Right atrium auricular region (tissue), 2 donors: ENCODE data around the gene RHO. TPM values are rescaled to one million over a fixed set of nuclear protein-coding genes. Genes with fewer than 3 reads are reported as not detected.
A peak's percentile ranks its signal among the peaks of the same experiment; 100 is the strongest.

Experiments
- DNase-seq: peaks from one replicate; pipeline ENCODE4 v3.0.0-alpha.2; 2019; ENCODE audit warnings: low spot score
- H3K27ac ChIP-seq, 2 donors: fragments of 200-600 bp; sonication (generic); 1 replicate in 1 of 2; 2 replicates in 1 of 2; pipeline ENCODE4 v1.5.1; 2016 to 2019
- H3K27me3 ChIP-seq, 2 donors: fragments of 200-600 bp; sonication (generic); one replicate each; pipeline versions ENCODE4 v1.5.1 to v1.6.0; 2017 to 2019
- H3K36me3 ChIP-seq: fragments of 200-600 bp; sonication (generic); one replicate; pipeline ENCODE4 v1.5.1; 2016
- H3K4me1 ChIP-seq, 2 donors: fragments of 200-600 bp; sonication (generic); one replicate each; pipeline versions ENCODE4 v1.5.1 to v1.6.0; 2017 to 2019
- H3K4me3 ChIP-seq, 2 donors: fragments of 200-600 bp; sonication (generic); 1 replicate in 1 of 2; 2 replicates in 1 of 2; pipeline ENCODE4 v1.5.1; 2017 to 2019; ENCODE audit warnings: mild to moderate bottlenecking in 1 of 2, moderate library complexity in 1 of 2
- H3K9me3 ChIP-seq, 2 donors: fragments of 200-600 bp; sonication (generic); one replicate each; pipeline ENCODE4 v1.5.1; 2019
- total RNA-seq, 2 donors: library from RNA; depleted of rRNA; stranded (reverse); fragments of >200 nt; gene quantifications; one replicate each; pipeline ENCODE4 v1.1.0, GENCODE V29; 2016
- TF ChIP-seq, protein P1 (sequence below), 2 donors: fragments of 200-600 bp; sonication (generic); IDR thresholded peaks; one replicate each; pipeline ENCODE4 v1.5.1; 2019; ENCODE audit warnings: antibody characterized with exemption in 2 of 2

The RHO gene
- total RNA-seq, 2 donors from 2014 or later, result not detected

GRCh38 chr3:129576514-129577352 lies 48.3 kb downstream of the RHO start:
- TF ChIP-seq, protein P1, sequence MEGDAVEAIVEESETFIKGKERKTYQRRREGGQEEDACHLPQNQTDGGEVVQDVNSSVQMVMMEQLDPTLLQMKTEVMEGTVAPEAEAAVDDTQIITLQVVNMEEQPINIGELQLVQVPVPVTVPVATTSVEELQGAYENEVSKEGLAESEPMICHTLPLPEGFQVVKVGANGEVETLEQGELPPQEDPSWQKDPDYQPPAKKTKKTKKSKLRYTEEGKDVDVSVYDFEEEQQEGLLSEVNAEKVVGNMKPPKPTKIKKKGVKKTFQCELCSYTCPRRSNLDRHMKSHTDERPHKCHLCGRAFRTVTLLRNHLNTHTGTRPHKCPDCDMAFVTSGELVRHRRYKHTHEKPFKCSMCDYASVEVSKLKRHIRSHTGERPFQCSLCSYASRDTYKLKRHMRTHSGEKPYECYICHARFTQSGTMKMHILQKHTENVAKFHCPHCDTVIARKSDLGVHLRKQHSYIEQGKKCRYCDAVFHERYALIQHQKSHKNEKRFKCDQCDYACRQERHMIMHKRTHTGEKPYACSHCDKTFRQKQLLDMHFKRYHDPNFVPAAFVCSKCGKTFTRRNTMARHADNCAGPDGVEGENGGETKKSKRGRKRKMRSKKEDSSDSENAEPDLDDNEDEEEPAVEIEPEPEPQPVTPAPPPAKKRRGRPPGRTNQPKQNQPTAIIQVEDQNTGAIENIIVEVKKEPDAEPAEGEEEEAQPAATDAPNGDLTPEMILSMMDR (IDR thresholded peaks at IDR 0.05), result no peak
- Histone ChIP-seq H3K27me3 (no peaks in the 10 kb centered on the region), H3K36me3 (peaks cover 34% of the 10 kb centered on the region), H3K27ac (peak overlapping the region; percentile 56 to 59), H3K4me3 (no peak overlapping the region), H3K4me1 (peaks cover 0 to 33% of the 10 kb centered on the region in 2 donors), H3K9me3 (no peaks in the 10 kb centered on the region)
- no peak for DNase-seq

DNA sequence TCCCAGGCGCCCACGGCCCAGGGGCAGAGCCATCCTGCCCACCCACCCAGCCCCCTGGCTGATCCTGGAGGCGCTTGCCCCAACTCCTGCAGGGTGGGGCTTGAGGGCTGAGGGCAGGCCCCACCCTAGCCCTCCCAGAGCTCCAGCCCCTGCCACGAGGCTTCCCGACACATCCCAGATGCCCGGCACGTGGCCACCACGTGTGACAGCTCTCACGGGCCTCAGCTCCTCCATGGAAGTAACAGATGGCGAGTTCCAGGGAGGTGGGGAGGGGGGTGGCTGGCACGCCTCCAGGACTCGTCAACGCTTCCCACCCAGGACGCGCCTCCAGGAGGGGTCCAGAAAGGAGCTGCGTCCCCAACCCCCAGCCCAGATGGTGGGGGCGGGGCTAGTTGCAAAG lies 48.9 kb downstream of the RHO start:
- no peak overlapping the region for H3K4me3 ChIP-seq
- H3K27ac ChIP-seq, result peak overlapping the region; percentile 56 to 59
- peaks cover 0 to 33% of the 10 kb centered on the region in 2 donors for H3K4me1 ChIP-seq
- no peaks in the 10 kb centered on the region for H3K27me3 ChIP-seq
- TF ChIP-seq, protein P1 (IDR thresholded peaks at IDR 0.05), result no peak
- H3K36me3 ChIP-seq, result peaks cover 40% of the 10 kb centered on the region
- no peak for DNase-seq
- no peaks in the 10 kb centered on the region for H3K9me3 ChIP-seq

DNA sequence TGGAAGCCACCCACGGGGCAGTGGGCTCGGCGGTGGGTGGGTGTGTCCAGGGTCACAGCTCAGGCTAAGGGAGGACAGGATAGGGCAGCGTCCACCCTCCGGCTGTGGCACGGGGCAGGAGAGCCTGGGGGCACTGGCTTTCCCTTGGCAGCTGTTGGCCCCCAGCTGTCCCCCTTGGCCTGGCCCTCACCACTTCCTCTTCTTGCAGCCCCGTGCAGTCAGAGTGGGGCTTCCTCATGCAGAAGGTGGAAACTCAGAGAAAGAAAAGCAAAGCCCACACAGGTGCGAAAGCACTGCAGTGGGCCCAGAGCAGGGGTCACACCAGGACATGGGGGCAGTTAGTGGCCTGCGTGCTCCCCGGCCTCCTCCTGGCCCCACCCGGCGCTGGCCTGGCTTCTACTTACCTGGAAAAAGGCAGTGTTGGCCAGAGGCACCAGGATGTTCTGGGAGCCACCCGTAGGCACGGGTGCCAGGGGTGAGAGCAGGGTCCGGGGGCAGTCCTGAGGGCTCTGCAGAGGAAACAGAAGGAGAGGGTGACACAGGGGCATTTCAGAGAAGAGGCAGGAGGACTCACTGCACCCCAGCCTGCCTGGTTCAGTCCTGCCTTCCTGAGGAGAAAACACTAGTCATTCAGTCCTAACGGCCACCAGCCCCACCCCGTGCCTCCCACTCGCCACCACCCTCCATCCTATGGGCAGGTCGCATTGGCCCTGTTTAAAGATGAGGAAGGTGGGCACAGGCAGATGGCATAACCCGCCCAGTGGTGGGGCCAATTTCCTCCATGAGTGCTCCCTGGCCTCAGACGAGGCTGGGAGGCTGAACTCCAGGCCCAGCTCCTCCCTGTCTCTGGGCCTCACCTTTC lies 49.7 kb downstream of the RHO start:
- H3K4me1 ChIP-seq, result peaks cover 0 to 33% of the 10 kb centered on the region in 2 donors
- H3K27me3 ChIP-seq, result no peaks in the 10 kb centered on the region
- no peak overlapping the region for H3K4me3 ChIP-seq
- H3K27ac ChIP-seq, result peak overlapping the region; percentile 56 to 59
- TF ChIP-seq, protein P1 (IDR thresholded peaks at IDR 0.05), result no peak
- H3K9me3 ChIP-seq, result no peaks in the 10 kb centered on the region
- peaks cover 43% of the 10 kb centered on the region for H3K36me3 ChIP-seq
- no peak for DNase-seq

DNA sequence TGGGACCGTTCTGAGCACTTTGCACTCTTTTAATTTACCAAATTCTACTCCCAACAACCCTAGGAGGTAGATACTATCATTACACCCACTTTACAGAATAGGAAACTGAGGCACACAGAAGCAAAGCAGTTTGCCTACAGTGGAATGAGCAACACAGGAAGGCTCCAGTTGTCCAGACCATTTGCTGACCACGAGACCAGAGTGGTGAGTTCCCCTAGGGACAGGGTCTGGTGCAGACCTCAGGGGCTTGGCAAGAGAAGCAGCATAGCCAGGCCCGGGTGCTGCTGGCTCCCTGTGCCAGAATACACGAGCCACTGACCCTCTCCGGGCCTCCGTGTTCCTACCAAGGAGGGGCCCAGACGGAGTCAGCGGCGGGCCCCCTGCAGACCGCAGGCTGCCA lies 51.6 kb downstream of the RHO start:
- TF ChIP-seq, protein P1 (IDR thresholded peaks at IDR 0.05), result no peak
- Histone ChIP-seq H3K27ac (no peak overlapping the region), H3K36me3 (peaks cover 38% of the 10 kb centered on the region), H3K4me1 (peaks cover 0 to 33% of the 10 kb centered on the region in 2 donors), H3K27me3 (no peaks in the 10 kb centered on the region), H3K9me3 (no peaks in the 10 kb centered on the region), H3K4me3 (no peak overlapping the region)
- no peak for DNase-seq

DNA sequence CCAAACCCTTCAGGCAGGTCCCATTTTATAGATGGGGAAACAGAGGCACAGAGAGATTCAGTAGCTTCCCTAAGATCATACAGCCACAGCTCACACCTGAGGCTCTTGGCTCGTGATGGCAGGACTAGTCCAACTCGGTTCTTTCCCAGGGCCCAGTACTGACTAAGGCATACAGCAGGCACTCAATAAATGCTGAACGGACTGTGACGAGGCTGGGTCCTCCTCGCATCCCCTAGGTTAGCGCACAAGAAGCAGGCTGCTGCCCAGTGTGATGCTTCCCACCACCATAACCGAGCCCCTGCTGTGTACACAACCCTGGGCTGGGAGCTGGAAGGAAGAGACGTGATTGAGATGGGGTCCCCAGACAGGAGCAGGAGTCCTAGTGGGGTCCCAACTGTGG lies 53.2 kb downstream of the RHO start:
- H3K4me1 ChIP-seq, result peaks cover 0 to 28% of the 10 kb centered on the region in 2 donors
- H3K27ac ChIP-seq, result no peak overlapping the region
- H3K27me3 ChIP-seq, result no peaks in the 10 kb centered on the region
- peaks cover 54% of the 10 kb centered on the region for H3K36me3 ChIP-seq
- TF ChIP-seq, protein P1 (IDR thresholded peaks at IDR 0.05), result no peak
- no peak for DNase-seq
- no peak overlapping the region for H3K4me3 ChIP-seq
- H3K9me3 ChIP-seq, result no peaks in the 10 kb centered on the region
